ENCODE data around the gene FAM187B. TPM values are rescaled to one million over a fixed set of nuclear protein-coding genes. Genes with fewer than 3 reads are reported as not detected.

Gene FAM187B
- total and polyA plus RNA-seq, 8 donors, result 0.20 TPM; not detected in 7

- ATAC-seq, result no peak
- Histone ChIP-seq H3K27me3 (no peaks in the 10 kb centered on the region), H3K4me1 (peaks cover 0 to 36% of the 10 kb centered on the region in 2 donors), H3K27ac (no peak overlapping the region), H3K9me3 (no peaks in the 10 kb centered on the region), H3K4me3 (no peak overlapping the region), H3K36me3 (no peaks in the 10 kb centered on the region)
- TF ChIP-seq CTCF (IDR thresholded peaks at IDR 0.05), result no peak
- intact Hi-C loops (cut with DNase I), result no loop called here
- DNase-seq, result no peak
These were observed 21.1 kb downstream of the FAM187B start for GRCh38 chr19:35207391-35207871.

- Histone ChIP-seq H3K4me1 (peaks cover 0 to 30% of the 10 kb centered on the region in 2 donors), H3K9me3 (no peaks in the 10 kb centered on the region), H3K36me3 (no peaks in the 10 kb centered on the region), H3K27ac (no peak overlapping the region), H3K27me3 (no peaks in the 10 kb centered on the region), H3K4me3 (no peak overlapping the region)
- ATAC-seq (no peak), DNase-seq (no peak)
- intact Hi-C loops (cut with DNase I), result no loop called here
- no peak for TF ChIP-seq CTCF (IDR thresholded peaks at IDR 0.05)
These were observed 21.7 kb downstream of the FAM187B start for GRCh38 chr19:35206855-35207254.

GRCh38 chr19:35206379-35206778 lies 22.2 kb downstream of the FAM187B start:
- no peaks in the 10 kb centered on the region for H3K36me3 ChIP-seq
- no peak overlapping the region for H3K4me3 ChIP-seq
- ATAC-seq, result no peak
- no peaks in the 10 kb centered on the region for H3K27me3 ChIP-seq
- peaks cover 0 to 25% of the 10 kb centered on the region in 2 donors for H3K4me1 ChIP-seq
- TF ChIP-seq CTCF (IDR thresholded peaks at IDR 0.05), result no peak
- H3K27ac ChIP-seq, result no peak overlapping the region
- H3K9me3 ChIP-seq, result no peaks in the 10 kb centered on the region
- no peak for DNase-seq
- intact Hi-C loops (cut with DNase I), result no loop called here

- intact Hi-C loops (cut with DNase I), result no loop called here
These were observed 22.7 kb downstream of the FAM187B start for GRCh38 chr19:35205733-35206323.

More at GRCh38 chr19:35205733-35206323, 22.7 kb downstream of the FAM187B start:
- no peak overlapping the region for H3K4me3 ChIP-seq
- ATAC-seq (no peak), DNase-seq (no peak)
- no peak overlapping the region for H3K27ac ChIP-seq
- no peak for TF ChIP-seq CTCF (IDR thresholded peaks at IDR 0.05)
- no peaks in the 10 kb centered on the region for H3K36me3 ChIP-seq
- H3K9me3 ChIP-seq, result no peaks in the 10 kb centered on the region
- no peaks in the 10 kb centered on the region for H3K27me3 ChIP-seq
- H3K4me1 ChIP-seq, result peaks cover 0 to 20% of the 10 kb centered on the region in 2 donors

Measured in left lung (tissue), 10 donors.